Panc1 (cell line): ENCODE data around the gene TTC13. TPM values are rescaled to one million over a fixed set of nuclear protein-coding genes. Genes with fewer than 3 reads are reported as not detected.

Experiments
- ATAC-seq: fragments of 200-7000 bp; cut with Tn5 transposase; 2 replicates; pipeline ENCODE4 v1.9.1; 2020; ENCODE audit warnings: mild to moderate bottlenecking, moderate library complexity
- BruUV-seq: library from RNA; stranded (reverse); fragments of 400-500 nt; replicated peaks from 2 replicates; lab custom pipeline; 2021; lab: Mats Ljungman, UMichigan
- CTCF ChIA-PET: fragments of 300-600 bp; sonication (Branson Sonifier 250); formaldehyde crosslinking; loops from one replicate; lab custom pipeline; 2022; ENCODE audit warnings: antibody characterized with exemption; lab: Charles Lee
- POLR2A ChIA-PET: fragments of 300-600 bp; sonication (Branson Sonifier 250); formaldehyde crosslinking; loops from one replicate; lab custom pipeline; 2022; ENCODE audit warnings: antibody characterized with exemption; lab: Charles Lee
- DNase-seq: peaks from one replicate; pipeline ENCODE4 v3.0.0-alpha.2; 2010; ENCODE audit warnings: low read depth, low spot score
- H3K27ac ChIP-seq: 2 replicates; pipeline ENCODE4 v1.5.1; 2011; ENCODE audit warnings: mild to moderate bottlenecking, low read length, inconsistent platforms
- H3K27me3 ChIP-seq: fragments of 200-500 bp; sonication (Bioruptor generic); 2 replicates; pipeline ENCODE4 v1.6.0; 2014; ENCODE audit warnings: low read length, inconsistent platforms; ENCODE audit not compliant: control insufficient read depth, insufficient read depth
- H3K36me3 ChIP-seq: fragments of 200-500 bp; sonication (Bioruptor generic); 2 replicates; pipeline ENCODE4 v1.5.1; 2014; ENCODE audit warnings: inconsistent platforms, mild to moderate bottlenecking, low read length, moderate library complexity; ENCODE audit not compliant: control insufficient read depth, insufficient read depth
- H3K4me1 ChIP-seq: 2 replicates; pipeline ENCODE4 v1.5.1; 2011; ENCODE audit warnings: inconsistent platforms, mild to moderate bottlenecking, low read length, moderate library complexity; ENCODE audit not compliant: control insufficient read depth, insufficient read depth
- H3K4me3 ChIP-seq, 2 experiments: 2 replicates each; pipeline ENCODE4 v1.5.1; 2011 to 2012; ENCODE audit warnings: low read depth in 2 of 2, low read length in 2 of 2, mild to moderate bottlenecking in 2 of 2, inconsistent platforms in 1 of 2, moderate library complexity in 1 of 2
- H3K9me3 ChIP-seq: fragments of 200-500 bp; sonication (Bioruptor generic); 2 replicates; pipeline ENCODE4 v1.5.1; 2014; ENCODE audit warnings: low read depth, mild to moderate bottlenecking, inconsistent platforms, low read length, moderate library complexity; ENCODE audit not compliant: control insufficient read depth, insufficient read depth
- POLR2AphosphoS5 ChIP-seq: IDR thresholded peaks from 2 replicates; pipeline ENCODE4 v1.6.1; 2012; ENCODE audit warnings: mild to moderate bottlenecking, low read depth, low read length, moderate library complexity
- SIN3A ChIP-seq: IDR thresholded peaks from 2 replicates; pipeline ENCODE4 v1.6.1; 2012; ENCODE audit warnings: low read depth, mild to moderate bottlenecking, low read length, moderate library complexity, borderline replicate concordance; ENCODE audit not compliant: insufficient read depth
- TCF7L2 ChIP-seq: IDR thresholded peaks from 2 replicates; pipeline ENCODE4 v1.6.1; 2011; ENCODE audit warnings: mild to moderate bottlenecking, low read depth, low read length, inconsistent platforms
- in situ Hi-C: cut with HindIII; loops from 2 replicates; pipeline ENCODE4 v1.10.0; 2016; ENCODE audit warnings: low sequenced_read_pairs, low pct_unique_long_range_greater_than_20kb
- intact Hi-C: fragments of 100-400 bp; cut with micrococcal nuclease; formaldehyde crosslinking; loops from one replicate; pipeline ENCODE4 v1.10.0; 2022; ENCODE audit not compliant: unreplicated experiment
- total RNA-seq: library from RNA; stranded (reverse); gene quantifications from one replicate; pipeline ENCODE4 v1.2.1, GENCODE V29; 2021; ENCODE audit not compliant: unreplicated experiment
- TF ChIP-seq, protein P1 (sequence below), 2 experiments: IDR thresholded peaks; 2 replicates each; pipeline ENCODE4 v1.6.1; 2011 to 2012; ENCODE audit warnings: low read depth in 2 of 2, control low read depth in 1 of 2, low read length in 1 of 2, mild to moderate bottlenecking in 1 of 2, moderate library complexity in 1 of 2; ENCODE audit not compliant: insufficient read depth in 1 of 2
- TF ChIP-seq, protein P2 (sequence below): fragments of 450-650 bp; IDR thresholded peaks from 2 replicates; pipeline ENCODE4 v1.5.1; 2017; ENCODE audit warnings: mild to moderate bottlenecking

Gene TTC13
- total RNA-seq, 1 experiment from 2014 or later, result 19.0 TPM

DNA sequence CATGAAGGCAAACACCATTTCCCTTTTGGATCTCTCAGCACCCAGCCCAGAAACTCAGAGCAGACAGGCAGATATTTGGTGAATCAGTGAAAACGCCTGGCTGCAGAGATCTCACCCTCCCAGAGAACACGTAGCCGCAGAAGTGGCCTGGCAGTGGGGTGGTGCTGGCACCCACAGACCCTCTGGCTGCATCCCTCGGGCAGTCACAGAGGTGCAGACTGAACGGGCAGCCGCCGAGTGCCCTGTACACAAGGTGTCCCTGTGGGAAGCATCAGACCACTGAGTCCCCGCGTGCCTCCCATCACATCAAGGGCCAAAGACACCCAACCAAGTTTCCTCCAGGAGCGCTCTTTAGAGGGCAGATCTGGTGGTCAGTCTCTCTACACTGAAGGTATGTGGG lies 49.3 kb upstream of the TTC13 start:
- ATAC-seq (no peak), DNase-seq (no peak)
- BruUV-seq, result no TSS peak
- H3K27me3 ChIP-seq, result no peaks in the 10 kb centered on the region; the same call in 1 of the 2 replicates
- TF ChIP-seq, protein P1, sequence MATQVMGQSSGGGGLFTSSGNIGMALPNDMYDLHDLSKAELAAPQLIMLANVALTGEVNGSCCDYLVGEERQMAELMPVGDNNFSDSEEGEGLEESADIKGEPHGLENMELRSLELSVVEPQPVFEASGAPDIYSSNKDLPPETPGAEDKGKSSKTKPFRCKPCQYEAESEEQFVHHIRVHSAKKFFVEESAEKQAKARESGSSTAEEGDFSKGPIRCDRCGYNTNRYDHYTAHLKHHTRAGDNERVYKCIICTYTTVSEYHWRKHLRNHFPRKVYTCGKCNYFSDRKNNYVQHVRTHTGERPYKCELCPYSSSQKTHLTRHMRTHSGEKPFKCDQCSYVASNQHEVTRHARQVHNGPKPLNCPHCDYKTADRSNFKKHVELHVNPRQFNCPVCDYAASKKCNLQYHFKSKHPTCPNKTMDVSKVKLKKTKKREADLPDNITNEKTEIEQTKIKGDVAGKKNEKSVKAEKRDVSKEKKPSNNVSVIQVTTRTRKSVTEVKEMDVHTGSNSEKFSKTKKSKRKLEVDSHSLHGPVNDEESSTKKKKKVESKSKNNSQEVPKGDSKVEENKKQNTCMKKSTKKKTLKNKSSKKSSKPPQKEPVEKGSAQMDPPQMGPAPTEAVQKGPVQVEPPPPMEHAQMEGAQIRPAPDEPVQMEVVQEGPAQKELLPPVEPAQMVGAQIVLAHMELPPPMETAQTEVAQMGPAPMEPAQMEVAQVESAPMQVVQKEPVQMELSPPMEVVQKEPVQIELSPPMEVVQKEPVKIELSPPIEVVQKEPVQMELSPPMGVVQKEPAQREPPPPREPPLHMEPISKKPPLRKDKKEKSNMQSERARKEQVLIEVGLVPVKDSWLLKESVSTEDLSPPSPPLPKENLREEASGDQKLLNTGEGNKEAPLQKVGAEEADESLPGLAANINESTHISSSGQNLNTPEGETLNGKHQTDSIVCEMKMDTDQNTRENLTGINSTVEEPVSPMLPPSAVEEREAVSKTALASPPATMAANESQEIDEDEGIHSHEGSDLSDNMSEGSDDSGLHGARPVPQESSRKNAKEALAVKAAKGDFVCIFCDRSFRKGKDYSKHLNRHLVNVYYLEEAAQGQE (IDR thresholded peaks at IDR 0.05; ENCODE audit: insufficient read depth in 1 of 2, low read depth in 2 of 2, low read length in 1 of 2), result no peak
- no peak for TF ChIP-seq POLR2AphosphoS5
- H3K27ac ChIP-seq, result no peak overlapping the region
- intact Hi-C loops, result no loop called here
- H3K4me1 ChIP-seq, result no peaks in the 10 kb centered on the region; the same call in 1 of the 2 replicates
- in situ Hi-C loops, result no loop called here
- H3K36me3 ChIP-seq, result no peaks in the 10 kb centered on the region
- no peaks in the 10 kb centered on the region for H3K9me3 ChIP-seq
- POLR2A ChIA-PET, result no interaction called here
- CTCF ChIA-PET, result no interaction called here
- H3K4me3 ChIP-seq, result no peak overlapping the region

DNA sequence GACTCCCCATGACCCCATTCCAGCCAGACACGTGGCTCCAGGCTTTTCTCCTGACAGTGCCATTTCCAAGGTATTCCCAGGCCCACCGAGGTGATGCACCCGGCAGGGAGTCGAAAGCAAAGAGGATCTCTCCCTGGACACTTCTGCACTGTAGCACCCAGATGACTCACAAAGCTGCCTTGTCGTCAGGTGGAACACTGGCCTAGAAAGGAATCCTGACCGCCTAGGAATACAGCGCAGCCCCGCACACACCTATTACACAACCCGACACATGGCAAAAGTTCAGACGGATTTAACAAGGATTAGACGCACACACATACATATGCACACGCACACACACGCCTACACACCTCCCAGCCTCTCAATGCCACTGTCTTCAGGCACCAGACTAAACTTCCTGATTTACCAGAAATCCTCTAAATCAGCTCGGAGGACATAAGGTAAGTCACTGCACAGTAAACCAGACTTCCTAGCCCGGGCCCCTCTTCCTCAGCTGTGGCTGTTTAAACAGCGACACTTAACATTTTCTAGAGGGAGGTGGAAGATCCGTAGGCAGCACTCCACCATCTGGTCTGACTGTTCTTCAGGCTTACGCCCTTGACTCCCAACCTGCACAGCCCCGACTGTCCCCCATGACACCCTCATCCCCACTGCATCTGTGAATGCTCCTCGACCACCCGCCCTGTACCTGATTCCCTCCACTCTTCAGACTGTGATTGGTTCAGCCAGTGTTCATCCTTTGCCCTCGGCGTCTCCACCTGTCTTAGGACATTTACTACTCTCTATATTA lies 48.7 kb upstream of the TTC13 start:
- in situ Hi-C loops, result no loop called here
- CTCF ChIA-PET, result no interaction called here
- Histone ChIP-seq H3K36me3 (no peaks in the 10 kb centered on the region), H3K4me1 (no peaks in the 10 kb centered on the region; the same call in 1 of the 2 replicates), H3K27me3 (no peaks in the 10 kb centered on the region; the same call in 1 of the 2 replicates), H3K9me3 (no peaks in the 10 kb centered on the region), H3K27ac (no peak overlapping the region), H3K4me3 (no peak overlapping the region)
- no peak for DNase-seq
- no TSS peak for BruUV-seq
- TF ChIP-seq, protein P1 (IDR thresholded peaks at IDR 0.05; ENCODE audit: insufficient read depth in 1 of 2, low read depth in 2 of 2, low read length in 1 of 2), result no peak
- TF ChIP-seq, protein P2, sequence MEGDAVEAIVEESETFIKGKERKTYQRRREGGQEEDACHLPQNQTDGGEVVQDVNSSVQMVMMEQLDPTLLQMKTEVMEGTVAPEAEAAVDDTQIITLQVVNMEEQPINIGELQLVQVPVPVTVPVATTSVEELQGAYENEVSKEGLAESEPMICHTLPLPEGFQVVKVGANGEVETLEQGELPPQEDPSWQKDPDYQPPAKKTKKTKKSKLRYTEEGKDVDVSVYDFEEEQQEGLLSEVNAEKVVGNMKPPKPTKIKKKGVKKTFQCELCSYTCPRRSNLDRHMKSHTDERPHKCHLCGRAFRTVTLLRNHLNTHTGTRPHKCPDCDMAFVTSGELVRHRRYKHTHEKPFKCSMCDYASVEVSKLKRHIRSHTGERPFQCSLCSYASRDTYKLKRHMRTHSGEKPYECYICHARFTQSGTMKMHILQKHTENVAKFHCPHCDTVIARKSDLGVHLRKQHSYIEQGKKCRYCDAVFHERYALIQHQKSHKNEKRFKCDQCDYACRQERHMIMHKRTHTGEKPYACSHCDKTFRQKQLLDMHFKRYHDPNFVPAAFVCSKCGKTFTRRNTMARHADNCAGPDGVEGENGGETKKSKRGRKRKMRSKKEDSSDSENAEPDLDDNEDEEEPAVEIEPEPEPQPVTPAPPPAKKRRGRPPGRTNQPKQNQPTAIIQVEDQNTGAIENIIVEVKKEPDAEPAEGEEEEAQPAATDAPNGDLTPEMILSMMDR, result no peak
- TF ChIP-seq SIN3A, result no peak
- no peak for TF ChIP-seq POLR2AphosphoS5
- no peak for TF ChIP-seq TCF7L2
- ATAC-seq, result no peak
- intact Hi-C loops, result no loop called here
- POLR2A ChIA-PET, result no interaction called here
